ENCODE measurements around the gene CLEC16A.
"Not testable (repeated sequence)": the region's sequence is repeated elsewhere in the genome, so short reads cannot be mapped to it uniquely, and the experiment has no call there.

CLEC16A gene

DNA sequence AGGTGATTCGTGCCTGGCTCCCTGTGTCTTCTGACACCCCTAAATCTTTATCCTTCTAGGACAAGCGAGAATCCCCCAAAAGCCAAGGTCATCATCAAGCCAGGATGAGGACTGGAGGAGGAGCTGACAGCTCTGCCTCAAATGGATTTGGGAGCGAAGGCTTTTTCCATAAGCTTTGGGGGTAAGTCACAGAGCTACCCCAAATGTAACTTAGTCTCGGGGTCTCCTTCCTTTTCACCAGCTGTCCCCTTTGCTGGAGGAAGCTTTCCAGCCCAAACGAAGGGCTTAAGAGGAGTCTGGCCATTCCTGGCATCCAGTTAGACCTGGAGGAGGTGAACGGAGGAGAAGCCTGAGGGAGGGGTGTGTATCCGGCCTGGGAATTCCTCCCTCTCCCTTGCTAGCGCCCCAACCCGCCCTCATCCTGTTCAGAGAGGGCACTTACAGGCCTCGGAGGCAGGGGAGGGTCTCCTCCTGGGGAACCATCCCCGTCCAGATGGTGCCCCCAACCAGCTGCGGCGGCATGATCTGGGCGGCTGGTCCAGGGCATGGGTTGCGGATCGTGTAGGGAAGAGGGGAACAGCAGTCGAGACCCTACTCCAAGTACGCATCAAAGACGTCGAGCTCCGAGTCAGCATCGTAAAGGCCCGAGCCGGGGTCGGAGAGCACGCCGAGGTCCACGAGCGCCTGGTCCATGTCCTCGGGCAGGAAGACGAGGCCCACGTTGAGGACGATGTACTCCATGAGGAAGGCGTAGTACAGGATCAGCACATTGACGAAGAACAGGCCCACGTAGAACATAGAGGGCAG lies 3.0 kb upstream of the CLEC16A start:
- DNase-seq: peak in 2 of 3 experiments; percentile 53 to 57

DNA sequence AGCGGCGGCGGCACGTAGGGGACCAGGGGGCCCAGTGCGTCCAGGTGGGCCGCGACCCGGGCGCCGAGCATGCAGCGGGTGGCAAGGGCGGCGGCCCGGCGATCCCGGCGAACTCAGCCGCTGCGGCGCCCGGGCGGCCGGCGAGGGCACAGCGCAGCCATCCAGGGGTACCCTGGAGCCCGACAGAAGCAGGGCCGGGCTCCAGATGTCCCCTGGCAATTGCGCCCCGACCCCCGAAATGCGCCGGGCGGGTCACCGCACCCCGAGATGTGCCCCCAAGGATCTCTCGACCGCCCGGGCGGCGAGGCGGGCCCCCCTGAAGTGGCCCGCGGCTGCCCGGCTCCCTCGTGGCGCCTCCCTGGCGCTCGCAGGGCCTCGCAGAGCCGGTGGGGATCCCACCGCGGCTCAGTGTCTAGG lies 2.4 kb upstream of the CLEC16A start:
- peak in 1 of 3 experiments; percentile 59 for DNase-seq

DNA sequence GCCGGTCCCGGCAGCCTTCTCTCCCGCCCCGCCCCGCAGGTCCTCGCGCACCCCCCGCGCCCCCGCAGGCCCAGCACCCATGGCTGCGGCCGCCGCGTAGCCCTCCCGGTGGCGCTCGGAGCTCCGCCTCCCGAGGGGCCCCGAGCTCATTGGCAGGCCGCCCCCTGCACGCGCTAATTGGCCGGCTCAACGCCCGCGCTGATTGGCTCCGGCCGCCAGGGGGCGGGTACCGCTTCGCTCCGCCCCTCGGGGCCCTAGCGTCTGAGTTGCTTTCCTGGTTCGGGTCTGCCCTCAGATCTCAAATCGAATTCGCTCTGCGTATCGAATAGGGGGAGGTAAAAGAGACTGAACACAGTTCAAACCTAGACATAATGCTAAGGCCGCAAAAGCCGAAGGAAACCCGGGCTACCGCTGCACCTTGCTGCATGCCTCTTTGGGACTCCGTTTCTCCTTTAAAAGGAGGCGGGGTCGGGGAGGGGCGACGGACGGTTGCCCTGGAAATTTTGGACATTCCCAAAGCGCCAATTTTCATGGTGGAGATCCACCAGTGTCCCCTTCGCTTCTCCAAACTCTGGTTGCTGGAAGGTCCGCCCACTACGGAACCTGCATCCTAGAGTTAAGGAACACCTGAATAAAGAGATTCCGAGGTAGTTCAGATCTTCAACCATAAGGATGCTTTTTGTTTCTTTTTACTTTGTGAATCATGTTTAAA lies 1.9 kb upstream of the CLEC16A start, which contains the start of gene DEXI:
Gene DEXI (minus strand): TSS at position 117 of the 712 bp plus-strand sequence. CDS start 463 bp downstream, outside the sequence.
- peak; percentile 90 to 94 (median 93) for DNase-seq

- no peak for DNase-seq
Observed at GRCh38 chr16:10943064-10943353, 1.4 kb upstream of the CLEC16A start.

DNA sequence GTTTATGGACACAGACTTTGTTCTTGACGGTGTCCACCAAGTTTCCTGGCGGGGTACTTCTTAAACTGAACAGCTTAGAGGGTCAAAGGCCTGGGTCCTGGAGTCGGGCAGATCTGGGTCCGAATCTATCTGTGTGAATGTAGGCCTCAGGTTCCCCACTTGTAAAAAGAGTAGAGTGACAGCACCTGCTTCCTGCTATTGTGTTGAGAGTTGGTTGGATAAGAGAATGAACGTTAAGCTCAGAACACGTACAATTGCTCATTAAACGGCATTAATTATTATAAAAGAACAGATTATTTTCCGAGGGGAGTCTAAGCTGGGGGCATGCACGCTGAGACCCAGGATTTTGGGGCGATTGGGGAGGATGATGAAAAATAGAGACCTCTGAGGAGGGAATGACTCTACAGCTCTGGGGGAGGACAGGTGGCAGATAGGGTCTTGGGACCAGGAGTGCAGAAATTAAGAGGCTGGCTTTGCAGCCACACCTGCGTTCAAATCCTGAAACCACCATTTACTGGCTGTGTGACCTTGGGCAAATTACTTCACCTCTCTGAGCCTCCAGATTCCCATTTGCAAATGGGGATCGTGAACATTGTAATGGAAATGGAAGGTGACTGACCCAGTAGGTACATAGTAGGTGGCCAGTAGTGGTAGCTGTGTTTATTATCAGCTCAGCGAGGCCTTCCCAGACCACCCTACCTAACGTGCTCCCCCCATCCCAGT lies 862 bp downstream of the CLEC16A start:
- no peak for DNase-seq

DNA sequence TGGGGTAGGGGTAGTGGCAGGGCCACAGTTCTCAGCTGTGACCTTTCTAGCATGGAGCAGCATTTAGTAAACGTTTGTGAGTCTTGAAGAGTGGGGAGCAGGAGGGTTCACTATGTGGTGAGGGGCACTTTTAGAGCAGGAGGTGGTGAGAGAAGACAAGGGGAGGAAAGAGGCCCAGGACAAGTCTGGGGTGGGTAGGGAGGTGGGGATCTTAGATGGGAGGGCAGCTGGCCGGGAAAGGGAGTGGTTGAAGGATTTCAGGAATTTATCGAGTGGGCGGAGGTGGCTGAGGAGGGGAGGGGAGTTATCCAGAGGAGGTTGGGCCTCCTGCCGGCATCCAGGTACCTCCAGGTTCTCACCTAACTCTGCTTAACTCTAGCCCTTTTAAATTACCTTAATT lies 1.9 kb downstream of the CLEC16A start:
- DNase-seq: no peak

- DNase-seq: no peak
Observed at GRCh38 chr16:10947211-10947787, 2.9 kb downstream of the CLEC16A start.

GRCh38 chr16:10949424-10949970 lies 5.1 kb downstream of the CLEC16A start:
- DNase-seq: no peak

DNA sequence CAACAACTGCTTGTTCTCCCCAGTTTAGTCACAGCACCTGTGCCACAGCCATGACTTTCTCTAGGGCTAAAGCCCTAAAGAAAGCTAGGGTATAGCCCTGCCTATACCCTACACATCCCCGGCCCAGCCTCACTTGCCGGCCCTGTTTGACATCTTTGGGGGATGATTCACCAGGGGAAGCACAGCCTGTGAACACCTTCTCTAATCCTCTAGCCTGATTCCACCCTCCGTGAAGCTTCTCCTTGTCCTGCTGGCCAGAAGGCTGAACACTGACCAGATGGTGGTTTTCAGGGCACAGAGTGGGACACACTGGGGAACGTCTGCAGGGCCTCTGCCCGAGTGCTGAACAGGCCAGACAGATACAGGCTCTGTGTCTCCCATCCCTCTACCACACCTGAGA lies 6.0 kb downstream of the CLEC16A start:
- no peak for DNase-seq

DNA sequence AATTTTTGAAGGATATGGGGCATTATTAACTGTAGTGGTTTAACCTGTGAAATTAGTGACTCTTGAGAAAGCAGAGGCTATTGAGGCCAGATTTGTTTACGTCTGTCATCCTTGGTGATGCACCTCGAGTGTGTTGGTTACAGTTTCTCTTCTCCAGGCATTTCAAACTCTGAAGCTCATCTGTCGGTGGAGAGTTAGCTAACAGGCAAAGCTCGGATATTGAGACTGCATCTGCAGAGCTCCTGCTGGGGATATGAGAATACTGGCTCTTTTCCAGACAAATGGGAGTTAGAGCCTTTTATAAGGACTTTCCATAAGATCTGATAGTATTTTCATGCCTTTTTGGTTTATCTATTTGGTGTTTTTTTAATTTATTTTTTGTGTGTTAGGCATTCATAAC lies 6.7 kb downstream of the CLEC16A start:
- DNase-seq: peak in 1 of 3 experiments; percentile 16

DNA sequence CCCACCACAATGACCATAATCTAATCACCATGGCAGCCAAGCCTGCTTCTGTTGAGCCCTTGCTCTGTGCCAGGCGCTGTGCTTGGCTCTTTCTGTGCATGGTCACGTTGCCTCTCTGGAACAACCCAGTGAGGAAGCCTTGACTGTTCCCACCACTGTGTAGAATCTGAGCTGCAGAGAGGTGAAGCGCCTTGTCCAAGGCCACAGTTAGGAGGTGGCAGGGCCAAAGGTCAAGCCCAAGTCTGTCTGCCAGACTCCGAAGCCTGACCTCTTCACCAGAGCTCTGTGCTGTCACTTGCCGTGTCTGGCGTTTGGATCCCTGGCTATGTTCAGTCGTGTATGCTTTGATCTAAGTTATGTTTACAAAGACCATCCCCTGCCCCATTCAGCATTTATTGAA lies 10.5 kb downstream of the CLEC16A start:
- no peak for DNase-seq

- DNase-seq: no peak
Observed at GRCh38 chr16:10957771-10958482, 13.6 kb downstream of the CLEC16A start.

- no peak for DNase-seq
Observed at GRCh38 chr16:10959161-10959560, 14.8 kb downstream of the CLEC16A start.

- no peak for DNase-seq
Observed at GRCh38 chr16:10961231-10961630, 16.9 kb downstream of the CLEC16A start.

DNA sequence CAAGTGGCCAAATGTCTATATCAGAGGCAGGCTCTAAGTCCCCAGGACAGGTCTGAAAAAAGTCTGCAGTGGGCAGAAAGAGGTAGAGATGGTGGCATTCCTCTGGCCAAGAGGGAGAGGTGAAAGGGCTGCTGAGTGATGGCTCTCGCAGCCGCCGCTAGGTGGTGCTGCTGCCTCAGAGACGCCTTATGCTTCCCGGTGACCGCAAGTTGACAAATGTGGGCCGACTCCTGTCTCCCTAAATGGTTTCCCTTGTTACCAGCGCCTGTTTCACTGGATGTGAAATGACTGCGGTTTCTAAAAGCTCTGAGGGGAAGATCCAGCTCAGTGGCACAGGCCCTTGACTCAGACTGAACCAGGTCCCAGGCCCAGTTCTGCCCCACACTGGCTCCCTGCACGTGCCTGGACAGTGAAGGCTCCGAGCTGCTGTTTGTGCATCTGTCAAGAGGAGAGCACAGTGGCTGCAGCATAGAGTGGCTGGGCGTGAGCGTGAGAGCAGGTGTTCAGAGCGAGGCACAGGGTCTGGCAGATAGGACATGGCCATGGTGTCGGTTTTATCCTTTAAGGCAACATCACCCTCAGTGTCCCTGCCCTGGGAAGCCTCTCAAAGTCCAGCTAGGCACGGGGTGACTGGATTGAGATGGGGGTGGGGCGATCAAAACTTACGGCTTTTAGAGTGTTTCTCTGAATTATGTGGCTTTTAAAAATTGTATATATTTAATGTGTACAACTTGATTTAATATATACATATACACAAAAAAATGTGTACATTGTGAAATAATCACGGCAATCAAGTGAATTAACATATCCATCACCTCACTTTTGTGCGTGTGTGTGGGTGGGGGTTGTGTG lies 19.9 kb downstream of the CLEC16A start:
- peak; percentile 57 to 81 (median 80) for DNase-seq

GRCh38 chr16:10964891-10965326 lies 20.5 kb downstream of the CLEC16A start:
- no peak for DNase-seq

GRCh38 chr16:10965440-10966061 lies 21.2 kb downstream of the CLEC16A start:
- DNase-seq: peak in 1 of 3 experiments; percentile 22

GRCh38 chr16:10966129-10966528 lies 21.8 kb downstream of the CLEC16A start:
- no peak for DNase-seq

DNA sequence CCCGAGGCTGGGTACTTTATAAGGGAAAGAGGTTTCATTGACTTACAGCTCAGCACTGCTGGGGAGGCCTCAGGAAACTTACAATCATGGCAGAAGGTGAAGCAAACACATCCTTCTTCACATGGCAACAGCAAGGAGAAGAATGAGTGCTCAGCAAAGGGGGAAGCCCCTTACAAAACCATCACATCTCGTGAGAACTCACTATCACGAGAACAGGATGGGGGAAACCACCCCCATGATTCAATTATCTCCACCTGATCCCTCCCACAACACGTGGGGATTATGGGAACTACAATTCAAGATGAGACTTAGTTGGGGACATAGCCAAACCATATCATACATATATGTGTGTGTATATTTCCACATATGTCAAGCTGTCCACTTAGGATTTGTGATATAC lies 22.2 kb downstream of the CLEC16A start:
- not testable (repeated sequence) for DNase-seq

- DNase-seq: no peak
Observed at GRCh38 chr16:10967986-10968385, 23.6 kb downstream of the CLEC16A start.

- no peak for DNase-seq
Observed at GRCh38 chr16:10968498-10968897, 24.1 kb downstream of the CLEC16A start.
